Measurements from ENCODE around the gene SNX10.

SNX10 gene

GRCh38 chr7:26367219-26367711 lies 75.6 kb downstream of the SNX10 start:
- Histone ChIP-seq H3K23ac (ENCODE audit: low read depth, low read length, poor library complexity) (no peak overlapping the region), H3K9ac (ENCODE audit: low read depth, low read length, poor library complexity) (no peak overlapping the region), H3K4me1 (ENCODE audit: control insufficient read depth in 2 of 2, insufficient read depth in 1 of 2, low read depth in 1 of 2, low read length in 2 of 2) (peaks cover 0 to 3% of the 10 kb centered on the region in 2 donors), H3K27ac (replicated peaks; ENCODE audit: low read length) (no peak overlapping the region), H3K27me3 (ENCODE audit: control insufficient read depth in 3 of 3, insufficient read depth in 3 of 3, low read depth in 1 of 3, low read length in 3 of 3) (peaks cover 0 to 5% (median 0%) of the 10 kb centered on the region in 3 experiments), H2BK5ac (ENCODE audit: low read length) (no peak overlapping the region), H4K8ac (ENCODE audit: low read depth, low read length) (no peak overlapping the region), H2BK15ac (ENCODE audit: low read length) (no peak overlapping the region), H2AFZ (ENCODE audit: low read length) (no peak overlapping the region), H2BK12ac (ENCODE audit: low read length) (no peak overlapping the region), H3K4me2 (ENCODE audit: insufficient read depth, low read length, poor library complexity, severe bottlenecking) (no peak overlapping the region), H3K9me3 (replicated peaks in 1 of 2; ENCODE audit: control insufficient read depth in 2 of 2, insufficient read depth in 1 of 2, low read depth in 1 of 2, low read length in 2 of 2) (no peaks in the 10 kb centered on the region), H4K91ac (ENCODE audit: low read depth, low read length, poor library complexity) (no peak overlapping the region), H2AK5ac (ENCODE audit: low read depth, low read length) (no peak overlapping the region), H3K4me3 (ENCODE audit: low read length in 2 of 2) (no peak overlapping the region), H2BK120ac (ENCODE audit: low read depth, low read length) (no peak overlapping the region), H3K79me1 (ENCODE audit: low read depth, low read length) (no peaks in the 10 kb centered on the region), H3K18ac (ENCODE audit: low read length) (no peak overlapping the region), H3K4ac (ENCODE audit: low read length) (no peak overlapping the region), H3K14ac (ENCODE audit: low read length) (no peak overlapping the region), H3K36me3 (replicated peaks in 1 of 2; ENCODE audit: control insufficient read depth in 2 of 2, insufficient read depth in 2 of 2, low read length in 2 of 2) (peaks cover 0 to 10% of the 10 kb centered on the region in 2 donors)
- DNase-seq (ENCODE audit: low spot score), result no peak
- WGBS, 2 donors (ENCODE audit: extremely low coverage in 2 of 2, insufficient read length in 2 of 2, insufficient replicate concordance in 1 of 2), result no CpG with 5 or more reads among the region's 6 CpGs

DNA sequence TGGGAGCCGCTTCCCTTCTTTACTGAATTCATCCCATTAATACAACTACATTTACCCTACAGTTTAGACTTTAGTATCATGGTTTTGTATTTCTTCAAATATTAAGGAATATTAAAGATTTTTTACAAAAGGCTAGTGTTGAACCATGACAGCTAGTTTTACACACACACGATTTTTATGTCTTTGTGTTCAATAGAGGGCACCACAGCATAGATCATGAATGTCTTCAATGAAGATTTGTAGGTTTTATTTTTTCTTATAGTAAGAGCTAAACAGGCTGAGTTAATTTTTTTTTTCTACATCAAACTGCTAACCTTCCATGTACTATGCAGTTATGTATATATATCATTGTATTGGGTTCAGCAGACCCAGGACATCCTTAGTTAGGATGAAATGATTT lies 76.9 kb downstream of the SNX10 start:
- H3K9ac ChIP-seq (ENCODE audit: low read depth, low read length, poor library complexity), result no peak overlapping the region
- H3K27me3 ChIP-seq (ENCODE audit: control insufficient read depth in 3 of 3, insufficient read depth in 3 of 3, low read depth in 1 of 3, low read length in 3 of 3), result peaks cover 0 to 2% (median 0%) of the 10 kb centered on the region in 3 experiments
- no peak overlapping the region for H2AK5ac ChIP-seq (ENCODE audit: low read depth, low read length)
- H2BK15ac ChIP-seq (ENCODE audit: low read length), result no peak overlapping the region
- no peak overlapping the region for H4K91ac ChIP-seq (ENCODE audit: low read depth, low read length, poor library complexity)
- DNase-seq (ENCODE audit: low spot score), result no peak
- H3K4ac ChIP-seq (ENCODE audit: low read length), result no peak overlapping the region
- H2BK12ac ChIP-seq (ENCODE audit: low read length), result no peak overlapping the region
- H3K79me1 ChIP-seq (ENCODE audit: low read depth, low read length), result no peaks in the 10 kb centered on the region
- no peak overlapping the region for H2BK5ac ChIP-seq (ENCODE audit: low read length)
- peaks cover 0 to 11% of the 10 kb centered on the region in 2 donors for H3K36me3 ChIP-seq (replicated peaks in 1 of 2; ENCODE audit: control insufficient read depth in 2 of 2, insufficient read depth in 2 of 2, low read length in 2 of 2)
- H3K23ac ChIP-seq (ENCODE audit: low read depth, low read length, poor library complexity), result no peak overlapping the region
- H3K14ac ChIP-seq (ENCODE audit: low read length), result no peak overlapping the region
- no peak overlapping the region for H3K27ac ChIP-seq (replicated peaks; ENCODE audit: low read length)
- WGBS, 2 donors (ENCODE audit: extremely low coverage in 2 of 2, insufficient read length in 2 of 2, insufficient replicate concordance in 1 of 2), result no CpG with 5 or more reads among the region's 2 CpGs
- H2AFZ ChIP-seq (ENCODE audit: low read length), result no peak overlapping the region
- H3K4me1 ChIP-seq (ENCODE audit: control insufficient read depth in 2 of 2, insufficient read depth in 1 of 2, low read depth in 1 of 2, low read length in 2 of 2), result peaks cover 0 to 7% of the 10 kb centered on the region in 2 donors
- no peak overlapping the region for H3K4me2 ChIP-seq (ENCODE audit: insufficient read depth, low read length, poor library complexity, severe bottlenecking)
- no peaks in the 10 kb centered on the region for H3K9me3 ChIP-seq (replicated peaks in 1 of 2; ENCODE audit: control insufficient read depth in 2 of 2, insufficient read depth in 1 of 2, low read depth in 1 of 2, low read length in 2 of 2)
- H2BK120ac ChIP-seq (ENCODE audit: low read depth, low read length), result no peak overlapping the region
- no peak overlapping the region for H3K4me3 ChIP-seq (ENCODE audit: low read length in 2 of 2)
- no peak overlapping the region for H4K8ac ChIP-seq (ENCODE audit: low read depth, low read length)
- H3K18ac ChIP-seq (ENCODE audit: low read length), result no peak overlapping the region

- Histone ChIP-seq H3K36me3 (replicated peaks in 1 of 2; ENCODE audit: control insufficient read depth in 2 of 2, insufficient read depth in 2 of 2, low read length in 2 of 2) (peaks cover 0 to 11% of the 10 kb centered on the region in 2 donors), H3K27ac (replicated peaks; ENCODE audit: low read length) (no peak overlapping the region), H3K79me1 (ENCODE audit: low read depth, low read length) (no peaks in the 10 kb centered on the region), H4K91ac (ENCODE audit: low read depth, low read length, poor library complexity) (no peak overlapping the region), H2BK12ac (ENCODE audit: low read length) (no peak overlapping the region), H3K4me2 (ENCODE audit: insufficient read depth, low read length, poor library complexity, severe bottlenecking) (no peak overlapping the region), H3K27me3 (ENCODE audit: control insufficient read depth in 3 of 3, insufficient read depth in 3 of 3, low read depth in 1 of 3, low read length in 3 of 3) (no peaks in the 10 kb centered on the region), H2AK5ac (ENCODE audit: low read depth, low read length) (no peak overlapping the region), H3K4ac (ENCODE audit: low read length) (no peak overlapping the region), H3K4me1 (ENCODE audit: control insufficient read depth in 2 of 2, insufficient read depth in 1 of 2, low read depth in 1 of 2, low read length in 2 of 2) (peaks cover 0 to 13% of the 10 kb centered on the region in 2 donors), H3K9ac (ENCODE audit: low read depth, low read length, poor library complexity) (no peak overlapping the region), H2BK15ac (ENCODE audit: low read length) (no peak overlapping the region), H4K8ac (ENCODE audit: low read depth, low read length) (no peak overlapping the region), H3K14ac (ENCODE audit: low read length) (no peak overlapping the region), H2BK120ac (ENCODE audit: low read depth, low read length) (no peak overlapping the region), H3K18ac (ENCODE audit: low read length) (no peak overlapping the region), H2BK5ac (ENCODE audit: low read length) (no peak overlapping the region), H3K4me3 (ENCODE audit: low read length in 2 of 2) (no peak overlapping the region), H2AFZ (ENCODE audit: low read length) (peak overlapping the region; percentile 2), H3K23ac (ENCODE audit: low read depth, low read length, poor library complexity) (no peak overlapping the region), H3K9me3 (replicated peaks in 1 of 2; ENCODE audit: control insufficient read depth in 2 of 2, insufficient read depth in 1 of 2, low read depth in 1 of 2, low read length in 2 of 2) (no peaks in the 10 kb centered on the region)
- WGBS, 2 donors (ENCODE audit: extremely low coverage in 2 of 2, insufficient read length in 2 of 2, insufficient replicate concordance in 1 of 2), result no CpG with 5 or more reads among the region's 4 CpGs
- peak; percentile 38 for DNase-seq (ENCODE audit: low spot score)
These were observed 77.9 kb downstream of the SNX10 start for GRCh38 chr7:26369593-26369992.

GRCh38 chr7:26370011-26370410 lies 78.3 kb downstream of the SNX10 start:
- H4K91ac ChIP-seq (ENCODE audit: low read depth, low read length, poor library complexity), result no peak overlapping the region
- H2BK12ac ChIP-seq (ENCODE audit: low read length), result no peak overlapping the region
- DNase-seq (ENCODE audit: low spot score), result no peak
- H2BK5ac ChIP-seq (ENCODE audit: low read length), result no peak overlapping the region
- no peak overlapping the region for H3K23ac ChIP-seq (ENCODE audit: low read depth, low read length, poor library complexity)
- no peak overlapping the region for H4K8ac ChIP-seq (ENCODE audit: low read depth, low read length)
- H3K9ac ChIP-seq (ENCODE audit: low read depth, low read length, poor library complexity), result no peak overlapping the region
- H3K27ac ChIP-seq (replicated peaks; ENCODE audit: low read length), result no peak overlapping the region
- H3K4me1 ChIP-seq (ENCODE audit: control insufficient read depth in 2 of 2, insufficient read depth in 1 of 2, low read depth in 1 of 2, low read length in 2 of 2), result peaks cover 0 to 12% of the 10 kb centered on the region in 2 donors
- no CpG with 5 or more reads among the region's 5 CpGs for WGBS, 2 donors (ENCODE audit: extremely low coverage in 2 of 2, insufficient read length in 2 of 2, insufficient replicate concordance in 1 of 2)
- peak overlapping the region; percentile 2 for H2AFZ ChIP-seq (ENCODE audit: low read length)
- no peaks in the 10 kb centered on the region for H3K27me3 ChIP-seq (ENCODE audit: control insufficient read depth in 3 of 3, insufficient read depth in 3 of 3, low read depth in 1 of 3, low read length in 3 of 3)
- H2BK15ac ChIP-seq (ENCODE audit: low read length), result no peak overlapping the region
- H3K4me3 ChIP-seq (ENCODE audit: low read length in 2 of 2), result no peak overlapping the region
- H3K79me1 ChIP-seq (ENCODE audit: low read depth, low read length), result no peaks in the 10 kb centered on the region
- peaks cover 0 to 11% of the 10 kb centered on the region in 2 donors for H3K36me3 ChIP-seq (replicated peaks in 1 of 2; ENCODE audit: control insufficient read depth in 2 of 2, insufficient read depth in 2 of 2, low read length in 2 of 2)
- H2AK5ac ChIP-seq (ENCODE audit: low read depth, low read length), result no peak overlapping the region
- no peak overlapping the region for H3K4me2 ChIP-seq (ENCODE audit: insufficient read depth, low read length, poor library complexity, severe bottlenecking)
- H3K4ac ChIP-seq (ENCODE audit: low read length), result no peak overlapping the region
- no peak overlapping the region for H3K18ac ChIP-seq (ENCODE audit: low read length)
- H3K14ac ChIP-seq (ENCODE audit: low read length), result no peak overlapping the region
- no peak overlapping the region for H2BK120ac ChIP-seq (ENCODE audit: low read depth, low read length)
- H3K9me3 ChIP-seq (replicated peaks in 1 of 2; ENCODE audit: control insufficient read depth in 2 of 2, insufficient read depth in 1 of 2, low read depth in 1 of 2, low read length in 2 of 2), result no peaks in the 10 kb centered on the region

Data from neuronal stem cell (in vitro differentiated cells).